Mesendoderm (in vitro differentiated cells): ENCODE results near the gene TFDP1.

Experiments used
- DNase-seq: peaks from one replicate; pipeline ENCODE4 v3.0.0; 2013
- H2AK5ac ChIP-seq: 2 replicates; pipeline ENCODE4 v1.6.1; 2013; ENCODE audit warnings: low read length, inconsistent platforms
- H2BK120ac ChIP-seq: 2 replicates; pipeline ENCODE4 v1.6.1; 2013; ENCODE audit warnings: low read depth, mild to moderate bottlenecking, low read length, moderate library complexity, mixed read lengths
- H2BK15ac ChIP-seq: replicated peaks from 2 replicates; pipeline ENCODE4 v1.6.1; 2013; ENCODE audit warnings: low read depth, mild to moderate bottlenecking, moderate library complexity
- H2BK5ac ChIP-seq: 2 replicates; pipeline ENCODE4 v1.6.1; 2013; ENCODE audit warnings: low read length, inconsistent platforms
- H3K18ac ChIP-seq: 2 replicates; pipeline ENCODE4 v1.6.1; 2013; ENCODE audit warnings: mild to moderate bottlenecking, low read length, mixed read lengths
- H3K23ac ChIP-seq: one replicate; pipeline ENCODE4 v1.6.1; 2013; ENCODE audit warnings: low read length
- H3K27ac ChIP-seq: 2 replicates; pipeline ENCODE4 v1.5.1; 2013; ENCODE audit warnings: low read depth, mild to moderate bottlenecking, inconsistent platforms, low read length, moderate library complexity
- H3K27me3 ChIP-seq: 2 replicates; pipeline ENCODE4 v1.6.1; 2013; ENCODE audit warnings: low read length, control low read depth, mild to moderate bottlenecking, inconsistent platforms; ENCODE audit not compliant: insufficient read depth, poor library complexity
- H3K36me3 ChIP-seq: 2 replicates; pipeline ENCODE4 v1.6.1; 2013; ENCODE audit warnings: low read length, inconsistent platforms; ENCODE audit not compliant: control insufficient read depth, insufficient read depth
- H3K4ac ChIP-seq: one replicate; pipeline ENCODE4 v1.6.1; 2013; ENCODE audit warnings: low read depth, mild to moderate bottlenecking, low read length, moderate library complexity
- H3K4me1 ChIP-seq: 2 replicates; pipeline ENCODE4 v1.6.1; 2013; ENCODE audit warnings: low read depth, low read length, inconsistent platforms; ENCODE audit not compliant: control insufficient read depth
- H3K4me2 ChIP-seq: 2 replicates; pipeline ENCODE4 v1.6.1; 2013; ENCODE audit warnings: low read length
- H3K4me3 ChIP-seq: 2 replicates; pipeline ENCODE4 v1.5.1; 2013; ENCODE audit warnings: mild to moderate bottlenecking, low read length
- H3K56ac ChIP-seq: one replicate; pipeline ENCODE4 v1.6.1; 2013; ENCODE audit warnings: low read length
- H3K79me1 ChIP-seq: 2 replicates; pipeline ENCODE4 v1.6.1; 2013; ENCODE audit warnings: low read length, inconsistent platforms
- H3K79me2 ChIP-seq: 2 replicates; pipeline ENCODE4 v1.6.1; 2013; ENCODE audit warnings: mild to moderate bottlenecking, low read length; ENCODE audit not compliant: control insufficient read depth, insufficient read depth
- H3K9ac ChIP-seq: 2 replicates; pipeline ENCODE4 v1.6.1; 2013; ENCODE audit warnings: low read length, inconsistent platforms
- H4K5ac ChIP-seq: one replicate; pipeline ENCODE4 v1.6.1; 2013; ENCODE audit warnings: low read length
- H4K8ac ChIP-seq: one replicate; pipeline ENCODE4 v1.6.1; 2013; ENCODE audit warnings: low read depth, mild to moderate bottlenecking, control low read depth, low read length, moderate library complexity
- WGBS: extraction: QIAGEN DNeasy Blood & Tissue Kit; methylation state at CpG from one replicate; pipeline ENCODE4 v1.1.7; 2013; ENCODE audit warnings: low lambda C conversion rate, missing lambda C conversion rate; ENCODE audit not compliant: insufficient coverage; ENCODE audit errors: extremely low coverage; 5-methylcytosine and 5-hydroxymethylcytosine counted together

Gene TFDP1

DNA sequence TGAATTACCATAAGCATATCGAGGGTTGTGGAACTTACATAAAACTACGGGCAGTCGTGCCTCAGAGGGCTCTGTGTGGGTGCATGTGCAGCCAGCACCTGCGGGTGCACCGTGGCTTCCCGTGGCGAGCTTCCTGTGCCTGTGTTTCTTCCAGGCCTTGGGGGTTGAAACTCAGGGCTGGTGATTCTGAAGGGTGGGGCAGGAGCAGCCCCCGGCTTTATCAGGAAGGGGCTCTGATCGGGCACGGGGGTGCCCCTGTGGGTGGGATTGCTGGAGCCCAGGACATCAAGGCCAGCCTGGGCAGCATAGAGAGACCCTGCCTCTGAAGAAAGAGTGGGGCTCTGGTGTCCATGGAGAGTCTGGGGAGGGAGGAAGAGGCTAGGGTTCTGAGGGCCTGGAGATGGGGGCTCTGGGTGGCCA is 62.4 kb downstream of the TFDP1 start:
- no peak overlapping the region for H4K8ac ChIP-seq
- H2BK15ac ChIP-seq: no peak overlapping the region
- H3K23ac ChIP-seq: no peak overlapping the region
- H3K4ac ChIP-seq: no peak overlapping the region
- H3K56ac ChIP-seq: no peak overlapping the region
- no peaks in the 10 kb centered on the region for H3K4me1 ChIP-seq
- no peak overlapping the region for H3K18ac ChIP-seq
- no peak overlapping the region for H3K27ac ChIP-seq
- no peaks in the 10 kb centered on the region for H3K27me3 ChIP-seq
- no peaks in the 10 kb centered on the region for H3K79me1 ChIP-seq
- no CpG with 5 or more reads among the region's 10 CpGs for WGBS
- no peak for DNase-seq
- H3K4me2 ChIP-seq: no peak overlapping the region
- H3K4me3 ChIP-seq: no peak overlapping the region
- no peak overlapping the region for H2BK120ac ChIP-seq
- H3K36me3 ChIP-seq: no peaks in the 10 kb centered on the region
- H3K9ac ChIP-seq: no peak overlapping the region
- no peak overlapping the region for H4K5ac ChIP-seq
- no peak overlapping the region for H2BK5ac ChIP-seq
- H3K79me2 ChIP-seq: no peaks in the 10 kb centered on the region
- no peak overlapping the region for H2AK5ac ChIP-seq

DNA sequence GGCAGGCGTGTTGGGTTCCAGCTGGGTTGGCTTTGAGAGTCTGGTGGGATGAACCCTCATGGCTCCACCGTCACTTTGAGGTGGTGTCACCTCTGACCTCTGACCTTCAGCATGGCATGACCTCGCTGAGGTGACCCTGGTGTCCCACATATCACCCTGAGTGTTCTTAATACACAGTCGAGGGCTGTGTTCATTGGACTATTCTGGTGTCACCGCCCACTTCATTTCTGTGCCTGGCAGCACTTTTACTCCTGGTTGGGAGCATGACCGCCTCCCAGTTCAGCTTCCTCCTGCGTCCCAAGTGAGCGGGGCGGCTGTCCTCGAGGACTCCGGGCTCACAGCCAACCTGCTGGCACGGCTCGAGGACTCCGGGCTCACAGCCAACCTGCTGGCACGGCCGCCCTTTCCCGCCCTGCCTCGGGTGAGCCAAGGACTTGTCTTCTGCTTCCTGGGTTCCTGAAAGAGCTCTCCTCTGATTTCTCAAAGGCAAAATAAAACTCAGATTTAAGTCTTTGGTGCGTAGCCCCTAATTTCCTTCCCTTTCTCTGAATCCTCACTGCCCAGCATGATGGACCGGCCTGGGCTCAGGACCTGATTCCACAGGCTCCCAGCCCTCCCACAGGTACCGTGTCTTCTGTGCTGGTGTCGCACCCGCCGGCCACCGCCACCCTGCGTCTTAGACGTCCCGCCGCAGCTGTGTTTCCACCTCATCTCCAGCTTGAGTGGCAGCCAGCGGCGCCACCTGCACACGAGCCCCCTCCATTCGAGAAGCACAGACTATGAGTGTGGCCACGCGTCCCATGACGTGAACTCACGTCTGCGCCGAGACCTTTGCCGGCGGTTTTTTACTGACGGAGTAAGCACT is 63.0 kb downstream of the TFDP1 start:
- no peak overlapping the region for H2AK5ac ChIP-seq
- no peaks in the 10 kb centered on the region for H3K36me3 ChIP-seq
- H3K18ac ChIP-seq: no peak overlapping the region
- no peak overlapping the region for H3K23ac ChIP-seq
- H2BK5ac ChIP-seq: no peak overlapping the region
- no peak overlapping the region for H4K5ac ChIP-seq
- H3K9ac ChIP-seq: no peak overlapping the region
- H3K27ac ChIP-seq: no peak overlapping the region
- H3K56ac ChIP-seq: no peak overlapping the region
- no CpG with 5 or more reads among the region's 42 CpGs for WGBS
- no peaks in the 10 kb centered on the region for H3K79me1 ChIP-seq
- no peak for DNase-seq
- H3K4me3 ChIP-seq: no peak overlapping the region
- no peak overlapping the region for H3K4ac ChIP-seq
- H4K8ac ChIP-seq: no peak overlapping the region
- no peak overlapping the region for H2BK120ac ChIP-seq
- no peak overlapping the region for H2BK15ac ChIP-seq
- H3K27me3 ChIP-seq: no peaks in the 10 kb centered on the region
- H3K4me1 ChIP-seq: no peaks in the 10 kb centered on the region
- no peak overlapping the region for H3K4me2 ChIP-seq
- H3K79me2 ChIP-seq: no peaks in the 10 kb centered on the region

DNA sequence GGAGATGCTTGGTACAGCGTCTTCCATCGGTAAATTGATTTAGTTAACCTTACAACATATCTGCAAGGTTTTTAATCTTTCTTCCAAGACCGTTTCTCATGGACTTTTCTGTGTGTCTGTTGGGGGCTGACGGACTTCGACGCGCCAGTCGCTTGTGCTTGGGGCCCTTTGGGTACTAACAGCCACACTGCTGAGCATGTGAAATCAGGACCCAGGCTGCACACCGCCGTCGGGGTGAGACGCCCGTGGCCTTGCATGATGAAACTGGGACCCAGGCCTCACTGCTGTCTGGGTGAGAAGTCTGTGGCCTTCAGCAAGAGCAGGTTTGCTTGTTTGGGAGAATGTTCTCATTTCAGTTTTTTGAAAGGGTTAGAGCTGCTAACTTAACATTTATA is 63.7 kb downstream of the TFDP1 start:
- H3K4me1 ChIP-seq: no peaks in the 10 kb centered on the region
- H3K18ac ChIP-seq: no peak overlapping the region
- H3K79me2 ChIP-seq: no peaks in the 10 kb centered on the region
- H2BK15ac ChIP-seq: no peak overlapping the region
- H4K8ac ChIP-seq: no peak overlapping the region
- H3K9ac ChIP-seq: no peak overlapping the region
- H3K4me3 ChIP-seq: no peak overlapping the region
- no peaks in the 10 kb centered on the region for H3K79me1 ChIP-seq
- H3K4me2 ChIP-seq: no peak overlapping the region
- no peak overlapping the region for H2AK5ac ChIP-seq
- no peaks in the 10 kb centered on the region for H3K27me3 ChIP-seq
- no peak overlapping the region for H3K23ac ChIP-seq
- no peak overlapping the region for H3K4ac ChIP-seq
- H2BK120ac ChIP-seq: no peak overlapping the region
- H2BK5ac ChIP-seq: no peak overlapping the region
- DNase-seq: no peak
- H3K27ac ChIP-seq: no peak overlapping the region
- no peaks in the 10 kb centered on the region for H3K36me3 ChIP-seq
- WGBS: no CpG with 5 or more reads among the region's 13 CpGs
- no peak overlapping the region for H4K5ac ChIP-seq
- H3K56ac ChIP-seq: no peak overlapping the region

DNA sequence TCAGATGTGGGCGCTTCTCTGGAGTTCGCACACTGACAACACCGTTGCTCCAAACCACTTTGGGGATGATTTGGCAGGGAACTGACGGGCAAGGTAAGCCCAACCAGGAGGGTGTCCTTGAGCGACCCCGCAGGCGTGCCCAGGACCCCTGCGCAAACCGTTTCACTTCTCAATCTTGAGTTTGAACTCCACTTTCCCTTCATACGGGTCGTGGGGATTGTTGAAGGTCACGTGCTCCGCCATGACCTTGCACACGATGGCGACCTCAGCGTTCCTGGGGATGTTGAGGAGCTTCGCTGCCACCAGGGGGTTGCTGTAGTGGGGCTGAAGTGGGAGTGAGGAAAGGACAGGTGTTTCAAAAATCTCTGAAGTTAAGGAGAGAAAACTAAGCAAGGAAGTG is 64.7 kb downstream of the TFDP1 start:
- no peak overlapping the region for H3K4me2 ChIP-seq
- DNase-seq: peak; percentile 37
- H3K4ac ChIP-seq: no peak overlapping the region
- no peak overlapping the region for H3K23ac ChIP-seq
- no peak overlapping the region for H2BK15ac ChIP-seq
- H3K18ac ChIP-seq: no peak overlapping the region
- H2AK5ac ChIP-seq: no peak overlapping the region
- no peak overlapping the region for H3K9ac ChIP-seq
- no CpG with 5 or more reads among the region's 17 CpGs for WGBS
- H3K36me3 ChIP-seq: no peaks in the 10 kb centered on the region
- no peak overlapping the region for H2BK120ac ChIP-seq
- no peak overlapping the region for H2BK5ac ChIP-seq
- no peaks in the 10 kb centered on the region for H3K79me1 ChIP-seq
- no peak overlapping the region for H3K27ac ChIP-seq
- no peak overlapping the region for H4K5ac ChIP-seq
- H3K56ac ChIP-seq: no peak overlapping the region
- peaks cover 4% of the 10 kb centered on the region for H3K4me1 ChIP-seq
- no peak overlapping the region for H3K4me3 ChIP-seq
- H4K8ac ChIP-seq: no peak overlapping the region
- H3K79me2 ChIP-seq: no peaks in the 10 kb centered on the region
- H3K27me3 ChIP-seq: no peaks in the 10 kb centered on the region

DNA sequence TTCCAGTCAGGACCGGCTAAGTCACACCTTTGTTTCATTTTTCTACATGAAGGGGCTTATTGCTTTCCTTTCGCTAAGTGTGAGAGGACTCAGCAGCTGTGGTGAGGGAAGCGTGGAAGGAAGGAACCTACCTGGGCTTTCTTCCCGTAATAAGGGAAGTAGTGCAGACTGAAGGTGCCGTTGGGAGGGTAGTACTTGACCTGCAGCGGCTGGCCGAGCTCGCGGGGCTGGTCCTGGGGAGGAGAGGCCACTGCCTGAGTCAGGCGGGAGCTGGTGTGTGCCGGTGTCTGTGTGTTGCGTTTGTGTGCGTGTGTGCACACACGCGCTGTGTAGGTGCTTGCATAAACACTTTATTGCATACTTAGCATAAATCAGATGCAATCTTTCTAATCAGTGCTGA is 65.7 kb downstream of the TFDP1 start:
- Histone ChIP-seq H3K4me2 (no peak overlapping the region), H4K8ac (no peak overlapping the region), H2BK15ac (no peak overlapping the region), H3K4me3 (no peak overlapping the region), H2BK120ac (no peak overlapping the region), H3K36me3 (no peaks in the 10 kb centered on the region), H4K5ac (no peak overlapping the region), H3K4ac (no peak overlapping the region), H3K27me3 (no peaks in the 10 kb centered on the region), H2AK5ac (no peak overlapping the region), H3K4me1 (peaks cover 4% of the 10 kb centered on the region), H3K79me2 (no peaks in the 10 kb centered on the region), H3K9ac (no peak overlapping the region), H3K79me1 (no peaks in the 10 kb centered on the region), H3K18ac (no peak overlapping the region), H3K56ac (peak overlapping the region; percentile 11), H2BK5ac (no peak overlapping the region), H3K27ac (no peak overlapping the region), H3K23ac (no peak overlapping the region)
- no peak for DNase-seq
- no CpG with 5 or more reads among the region's 15 CpGs for WGBS

DNA sequence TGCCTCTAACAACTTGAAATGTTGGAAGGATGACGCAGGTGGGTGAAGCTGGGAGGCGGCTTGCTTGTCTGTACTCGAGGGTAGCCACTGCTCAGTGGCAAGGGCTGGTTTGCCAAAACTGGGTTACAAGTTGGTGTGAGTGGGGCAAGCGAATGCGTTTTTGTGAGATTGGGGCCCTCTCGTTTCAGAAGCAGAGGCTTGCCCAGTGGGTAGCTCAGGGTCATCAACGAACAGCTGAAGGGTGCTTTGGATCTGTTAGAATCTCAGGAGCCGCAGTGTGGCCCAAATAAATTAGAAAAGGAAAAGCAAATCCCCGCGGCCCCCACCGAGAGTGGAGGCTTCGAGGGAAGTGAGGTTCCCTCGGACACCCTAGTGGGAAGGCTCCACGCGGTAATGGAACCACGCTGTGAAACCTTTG is 66.2 kb downstream of the TFDP1 start:
- Histone ChIP-seq H3K4me3 (no peak overlapping the region), H3K23ac (no peak overlapping the region), H3K56ac (no peak overlapping the region), H3K79me2 (no peaks in the 10 kb centered on the region), H3K4ac (no peak overlapping the region), H2BK5ac (no peak overlapping the region), H2AK5ac (peak overlapping the region; percentile 49), H2BK15ac (no peak overlapping the region), H4K5ac (no peak overlapping the region), H3K4me2 (no peak overlapping the region), H3K79me1 (no peaks in the 10 kb centered on the region), H3K27ac (no peak overlapping the region), H3K27me3 (no peaks in the 10 kb centered on the region), H3K36me3 (no peaks in the 10 kb centered on the region), H3K18ac (no peak overlapping the region), H4K8ac (no peak overlapping the region), H3K4me1 (peaks cover 4% of the 10 kb centered on the region), H2BK120ac (no peak overlapping the region), H3K9ac (no peak overlapping the region)
- DNase-seq: no peak
- WGBS: no CpG with 5 or more reads among the region's 16 CpGs
